Iris pigment epithelial cell (primary cell): ENCODE measurements around the gene BCL7A.

Experiments used
- DNase-seq: peaks from one replicate; pipeline ENCODE4 v3.0.0-alpha.2; 2011; ENCODE audit warnings: low read depth

The BCL7A gene

GRCh38 chr12:122078141-122079032 is 56.7 kb downstream of the BCL7A start, which contains the start of gene MLXIP:
Gene MLXIP (plus strand): TSS chr12:122078756. CDS start chr12:122078854, 98 bp downstream.
- DNase-seq = peak; percentile 91

DNA sequence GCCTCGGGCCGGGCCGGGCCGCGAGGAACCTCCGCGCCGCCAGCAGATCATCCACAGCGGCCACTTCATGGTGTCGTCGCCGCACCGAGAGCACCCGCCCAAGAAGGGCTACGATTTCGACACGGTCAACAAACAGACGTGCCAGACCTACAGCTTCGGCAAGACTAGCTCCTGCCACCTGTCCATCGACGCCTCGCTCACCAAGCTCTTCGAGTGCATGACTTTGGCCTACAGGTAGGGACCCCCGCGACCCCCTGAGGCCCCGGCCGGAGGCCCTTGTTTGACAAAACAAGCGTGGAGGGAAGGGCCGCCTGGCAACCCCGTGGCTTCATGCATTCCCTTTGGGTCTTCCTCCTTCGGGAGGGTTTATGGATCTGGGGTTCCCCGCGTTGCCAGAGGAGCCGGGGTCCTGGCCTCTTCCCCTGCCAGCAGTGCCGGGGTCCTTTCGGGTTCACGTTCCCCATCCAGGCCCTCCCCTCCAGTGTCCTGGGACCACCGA is 57.4 kb downstream of the BCL7A start:
- DNase-seq = no peak

- no peak for DNase-seq
Observed at GRCh38 chr12:122079532-122080081, 57.9 kb downstream of the BCL7A start.

DNA sequence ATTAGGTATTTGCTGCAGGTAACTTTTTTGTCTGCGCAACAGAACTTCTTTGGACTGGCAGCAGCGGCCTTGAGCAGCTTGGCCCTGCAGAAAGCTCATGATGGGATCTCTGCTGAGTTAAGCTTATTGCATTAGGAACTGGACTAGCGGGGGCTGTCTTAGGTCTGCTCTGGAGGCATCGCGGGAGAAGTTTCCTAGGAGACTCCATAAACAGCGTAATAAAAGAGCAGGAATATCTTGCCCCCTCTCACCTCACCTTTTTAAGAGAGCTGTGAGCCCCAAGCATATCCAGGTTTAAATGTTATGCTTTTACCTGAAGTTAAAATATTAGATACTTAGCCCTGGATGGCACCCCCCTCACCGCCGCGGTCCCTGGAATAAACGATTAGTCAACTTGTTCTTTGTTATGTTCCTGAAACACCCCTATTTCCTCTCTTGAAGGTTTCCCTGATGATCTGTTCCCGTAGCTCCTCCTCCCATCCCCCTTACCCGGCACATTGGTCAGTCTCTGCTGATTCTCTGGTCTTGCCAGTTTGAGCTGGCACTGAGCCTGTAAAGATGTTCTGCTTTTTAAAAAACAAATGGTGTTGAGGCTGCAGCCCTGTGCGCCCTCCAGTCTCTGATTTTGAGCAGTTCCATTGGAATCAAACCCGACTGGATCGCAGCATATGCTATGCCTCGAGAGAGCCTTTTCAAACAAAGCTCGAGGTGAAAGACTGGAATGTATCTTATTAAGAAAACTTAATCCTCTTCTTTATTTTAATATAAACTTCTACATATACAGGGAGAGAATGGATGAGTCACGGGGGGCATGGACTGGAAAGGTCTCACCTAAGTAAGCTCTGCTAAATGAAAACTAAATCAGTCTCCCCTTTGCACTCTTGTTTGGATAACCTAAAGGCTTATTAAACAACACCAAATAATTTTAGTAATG is 58.7 kb downstream of the BCL7A start:
- peak; percentile 93 for DNase-seq

DNA sequence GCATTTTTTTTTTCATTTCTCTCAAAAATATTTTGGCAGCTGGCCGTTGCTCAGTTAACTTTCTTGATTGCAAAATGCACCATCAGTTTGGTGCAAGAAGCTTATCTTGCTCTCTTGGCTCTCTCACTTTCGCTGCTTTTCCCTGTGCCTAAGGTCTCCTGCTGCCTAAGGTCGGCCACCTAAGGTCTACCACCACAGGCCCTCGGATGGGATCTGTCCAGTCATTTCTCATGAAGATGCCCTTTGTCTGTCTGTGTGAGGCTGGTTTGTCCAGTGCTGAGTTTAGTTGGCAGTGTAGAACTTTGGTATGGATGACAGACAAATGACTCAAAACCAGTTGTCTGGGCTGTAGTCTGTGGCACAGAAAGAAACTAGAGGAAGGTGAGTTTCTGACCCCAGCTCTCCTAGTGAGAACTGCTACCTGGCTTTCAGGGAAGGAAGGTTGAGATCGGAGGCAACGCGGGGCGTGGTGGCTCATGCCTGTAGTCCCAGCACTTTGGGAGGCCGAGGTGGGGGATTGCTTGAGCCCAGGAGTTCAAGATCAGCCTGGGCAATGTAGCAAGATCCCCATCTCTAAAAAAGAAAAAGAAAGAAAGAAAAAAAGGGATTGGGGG is 59.5 kb downstream of the BCL7A start:
- peak; percentile 63 for DNase-seq

- peak; percentile 54 for DNase-seq
Observed at GRCh38 chr12:122081697-122082221, 60.1 kb downstream of the BCL7A start.

DNA sequence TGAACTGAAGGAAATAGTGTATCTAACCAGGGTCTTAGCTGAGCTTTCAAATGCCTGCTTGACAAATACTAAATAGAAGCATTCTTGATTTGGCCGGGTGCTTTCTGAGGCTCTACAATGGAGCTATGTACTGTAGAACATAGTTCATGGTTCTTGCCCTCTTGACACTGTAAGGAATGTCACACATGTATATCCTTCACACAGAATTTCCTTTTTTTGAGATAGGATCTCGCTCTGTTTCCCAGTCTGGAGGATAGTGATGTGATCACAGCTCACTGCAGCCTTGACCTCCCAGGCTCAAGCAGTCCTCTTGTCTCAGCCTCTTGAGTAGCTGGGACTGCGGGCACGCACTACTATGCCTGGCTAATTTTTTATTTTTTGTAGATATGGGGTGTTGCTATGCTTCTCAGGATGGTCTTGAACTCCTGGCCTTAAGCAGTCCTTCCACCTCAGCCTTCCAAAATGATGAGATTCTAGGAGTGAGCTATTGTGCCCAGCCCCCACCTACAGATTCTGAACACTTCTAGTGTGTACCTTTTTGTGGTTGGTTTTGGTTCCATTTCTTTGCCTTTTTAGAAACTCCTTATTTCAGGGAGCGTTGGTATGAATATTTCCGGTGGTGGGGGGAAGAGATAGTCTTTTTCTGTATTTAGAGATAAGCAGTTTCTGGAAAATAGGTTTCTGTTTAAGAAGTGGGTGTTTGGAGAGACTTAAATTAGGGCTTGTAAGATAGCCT is 61.1 kb downstream of the BCL7A start:
- no peak for DNase-seq

DNA sequence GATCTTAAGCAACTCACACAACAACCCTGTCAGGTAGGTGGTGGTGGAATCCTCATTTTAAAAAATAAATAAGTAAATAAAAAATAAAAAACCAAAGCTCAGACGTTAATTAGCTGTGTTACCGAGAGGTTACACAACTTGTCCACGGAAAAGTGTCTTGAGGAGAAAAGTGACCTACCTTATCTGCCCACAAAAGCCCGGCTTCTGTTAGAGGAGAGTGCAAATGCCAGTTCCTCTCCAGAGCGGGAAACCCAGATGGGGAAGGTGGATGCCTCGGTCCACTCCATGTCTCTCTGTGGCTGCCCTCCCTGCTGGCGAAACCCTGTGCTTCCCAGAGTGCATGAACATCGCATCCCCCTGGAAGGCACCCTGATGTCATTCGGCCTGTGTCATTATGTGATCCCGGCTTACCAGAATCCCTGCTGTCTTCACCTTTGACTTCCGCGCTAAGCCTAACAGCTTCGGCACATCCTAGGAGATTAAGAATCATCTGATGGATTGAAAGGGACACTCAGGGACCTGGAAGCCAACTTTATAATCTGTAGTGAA is 63.2 kb downstream of the BCL7A start:
- no peak for DNase-seq

GRCh38 chr12:122085591-122085990 is 63.9 kb downstream of the BCL7A start:
- no peak for DNase-seq

DNA sequence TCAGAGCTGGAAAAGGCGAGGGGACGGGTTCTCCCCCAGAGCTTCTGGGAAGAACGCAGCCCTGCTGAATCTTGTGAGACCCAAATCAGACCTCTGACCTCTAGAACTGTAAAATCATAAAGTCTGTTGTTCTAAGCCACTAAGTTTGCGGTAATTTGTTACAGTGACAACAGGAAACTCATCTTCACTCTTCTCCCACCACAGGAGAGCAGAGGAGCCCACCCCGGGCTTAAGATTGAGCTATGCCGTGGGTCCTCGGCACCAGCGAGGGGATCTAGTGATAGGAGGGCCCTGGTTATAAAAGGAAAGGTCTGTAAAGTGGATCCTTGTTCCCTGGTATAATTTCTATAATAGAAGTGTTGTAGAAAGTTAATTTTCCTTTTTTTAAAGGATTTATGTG is 64.4 kb downstream of the BCL7A start:
- no peak for DNase-seq

GRCh38 chr12:122086641-122087285 is 65.1 kb downstream of the BCL7A start:
- no peak for DNase-seq

GRCh38 chr12:122087431-122088178 is 65.9 kb downstream of the BCL7A start:
- DNase-seq = no peak

DNA sequence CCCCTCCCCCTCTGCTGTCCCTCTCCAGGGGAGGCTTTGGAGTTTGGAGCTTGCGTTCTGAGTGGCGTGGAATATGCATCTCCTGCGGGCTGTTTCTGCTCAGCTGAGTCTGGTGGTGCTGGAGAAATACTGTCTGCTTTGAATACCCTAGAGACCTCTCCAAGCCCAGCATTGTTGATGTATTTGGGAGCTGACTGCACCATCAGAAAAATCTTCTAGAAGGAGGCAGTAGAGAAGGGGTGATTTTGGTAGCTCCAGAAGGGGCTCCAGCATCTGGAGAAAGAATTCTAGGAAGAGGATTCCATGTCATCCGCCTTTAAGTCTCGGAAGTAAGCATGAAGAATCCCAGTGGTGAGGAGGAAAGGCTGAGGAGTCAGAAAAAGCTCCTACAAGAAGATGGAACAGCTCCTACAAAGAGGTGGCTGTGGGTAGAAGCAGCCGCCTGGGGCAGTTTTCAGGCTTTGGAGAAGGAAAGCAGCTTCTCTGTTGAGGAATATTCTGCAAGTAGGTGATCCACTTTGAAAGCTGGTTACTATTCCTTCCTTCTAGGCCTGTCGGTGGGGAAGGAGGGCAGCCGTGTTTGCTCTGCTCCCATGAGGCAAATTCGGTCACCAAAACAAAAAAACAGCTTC is 66.6 kb downstream of the BCL7A start:
- no peak for DNase-seq

- no peak for DNase-seq
Observed at GRCh38 chr12:122089077-122089476, 67.4 kb downstream of the BCL7A start.

GRCh38 chr12:122090759-122091515 is 69.3 kb downstream of the BCL7A start:
- DNase-seq = peak; percentile 97

- DNase-seq = no peak
Observed at GRCh38 chr12:122093098-122093883, 71.6 kb downstream of the BCL7A start.

DNA sequence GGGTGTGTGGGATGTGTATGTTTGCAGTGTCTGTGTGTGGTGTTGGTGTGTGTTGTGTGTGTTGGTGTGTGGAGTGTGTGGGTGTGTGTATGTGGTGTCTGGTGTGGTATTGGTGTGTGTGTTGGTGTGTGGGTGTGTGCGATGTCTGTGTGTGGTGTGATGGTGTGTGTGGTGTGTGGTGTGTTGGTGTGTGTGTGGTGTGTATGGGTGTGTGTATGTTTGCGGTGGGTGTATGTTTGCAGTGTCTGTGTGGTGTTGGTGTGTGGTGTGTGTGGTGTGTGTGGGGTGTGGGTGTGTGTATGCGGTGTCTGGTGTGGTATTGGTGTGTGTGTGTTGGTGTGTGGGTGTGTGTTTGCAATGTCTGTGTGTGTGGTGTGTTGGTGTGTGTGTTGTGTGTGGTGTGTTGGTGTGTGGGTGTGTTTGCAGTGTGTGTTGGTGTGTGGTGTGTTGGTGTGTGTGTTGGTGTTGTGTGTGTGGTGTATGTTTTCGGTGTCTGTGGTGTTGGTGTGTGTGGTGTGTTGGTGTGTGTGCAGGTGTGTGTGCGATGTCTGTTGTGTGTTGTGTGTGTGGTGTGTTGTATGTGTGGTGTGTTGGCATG is 72.6 kb downstream of the BCL7A start:
- DNase-seq = no peak
